Right lobe of liver (tissue), 4 donors: ENCODE data around the gene THEM4.

Source experiments
- POLR2A ChIP-seq: fragments of 450-650 bp; IDR thresholded peaks from one replicate; pipeline ENCODE4 v1.6.1; 2017; ENCODE audit warnings: antibody characterized with exemption, mild to moderate bottlenecking
- TF ChIP-seq, protein P1 (sequence below), 4 donors: fragments of 200-600 bp in 3 of 4; fragments of 450-650 bp in 1 of 4; IDR thresholded peaks; one replicate each; pipeline versions ENCODE4 v1.5.1 to v1.8.0; 2016 to 2022; ENCODE audit warnings: antibody characterized with exemption in 4 of 4, mild to moderate bottlenecking in 2 of 4
- donor health status: DM: no; HTN: no; CAD: no.
- donor health status: DM: no; HTN: no; CAD: no.
- donor health status: DM: no; HTN: yes; CAD: no.

GRCh38 chr1:151858030-151858746 lies 51.1 kb downstream of the THEM4 start:
- TF ChIP-seq POLR2A = no peak
- TF ChIP-seq, protein P1, sequence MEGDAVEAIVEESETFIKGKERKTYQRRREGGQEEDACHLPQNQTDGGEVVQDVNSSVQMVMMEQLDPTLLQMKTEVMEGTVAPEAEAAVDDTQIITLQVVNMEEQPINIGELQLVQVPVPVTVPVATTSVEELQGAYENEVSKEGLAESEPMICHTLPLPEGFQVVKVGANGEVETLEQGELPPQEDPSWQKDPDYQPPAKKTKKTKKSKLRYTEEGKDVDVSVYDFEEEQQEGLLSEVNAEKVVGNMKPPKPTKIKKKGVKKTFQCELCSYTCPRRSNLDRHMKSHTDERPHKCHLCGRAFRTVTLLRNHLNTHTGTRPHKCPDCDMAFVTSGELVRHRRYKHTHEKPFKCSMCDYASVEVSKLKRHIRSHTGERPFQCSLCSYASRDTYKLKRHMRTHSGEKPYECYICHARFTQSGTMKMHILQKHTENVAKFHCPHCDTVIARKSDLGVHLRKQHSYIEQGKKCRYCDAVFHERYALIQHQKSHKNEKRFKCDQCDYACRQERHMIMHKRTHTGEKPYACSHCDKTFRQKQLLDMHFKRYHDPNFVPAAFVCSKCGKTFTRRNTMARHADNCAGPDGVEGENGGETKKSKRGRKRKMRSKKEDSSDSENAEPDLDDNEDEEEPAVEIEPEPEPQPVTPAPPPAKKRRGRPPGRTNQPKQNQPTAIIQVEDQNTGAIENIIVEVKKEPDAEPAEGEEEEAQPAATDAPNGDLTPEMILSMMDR (IDR thresholded peaks at IDR 0.05) = no peak
